NCI-H187 treated with DMSO at 0.1 percent for 48 hours (cell line): ENCODE results near the gene SLC7A6.

ENCODE experiments used
- DNase-seq: peaks from one replicate; lab custom pipeline; 2025; lab: John Stamatoyannopoulos, UW

SLC7A6 gene

GRCh38 chr16:68257251-68257905 is 6.9 kb upstream of the SLC7A6 start:
- no peak for DNase-seq

- DNase-seq, result no peak
These were observed 6.2 kb upstream of the SLC7A6 start for GRCh38 chr16:68257906-68258800.

- no peak for DNase-seq
These were observed 5.1 kb upstream of the SLC7A6 start for GRCh38 chr16:68259007-68259825.

GRCh38 chr16:68263559-68264127 is 683 bp upstream of the SLC7A6 start:
- no peak for DNase-seq

GRCh38 chr16:68265078-68265920 is 973 bp downstream of the SLC7A6 start:
- no peak for DNase-seq

DNA sequence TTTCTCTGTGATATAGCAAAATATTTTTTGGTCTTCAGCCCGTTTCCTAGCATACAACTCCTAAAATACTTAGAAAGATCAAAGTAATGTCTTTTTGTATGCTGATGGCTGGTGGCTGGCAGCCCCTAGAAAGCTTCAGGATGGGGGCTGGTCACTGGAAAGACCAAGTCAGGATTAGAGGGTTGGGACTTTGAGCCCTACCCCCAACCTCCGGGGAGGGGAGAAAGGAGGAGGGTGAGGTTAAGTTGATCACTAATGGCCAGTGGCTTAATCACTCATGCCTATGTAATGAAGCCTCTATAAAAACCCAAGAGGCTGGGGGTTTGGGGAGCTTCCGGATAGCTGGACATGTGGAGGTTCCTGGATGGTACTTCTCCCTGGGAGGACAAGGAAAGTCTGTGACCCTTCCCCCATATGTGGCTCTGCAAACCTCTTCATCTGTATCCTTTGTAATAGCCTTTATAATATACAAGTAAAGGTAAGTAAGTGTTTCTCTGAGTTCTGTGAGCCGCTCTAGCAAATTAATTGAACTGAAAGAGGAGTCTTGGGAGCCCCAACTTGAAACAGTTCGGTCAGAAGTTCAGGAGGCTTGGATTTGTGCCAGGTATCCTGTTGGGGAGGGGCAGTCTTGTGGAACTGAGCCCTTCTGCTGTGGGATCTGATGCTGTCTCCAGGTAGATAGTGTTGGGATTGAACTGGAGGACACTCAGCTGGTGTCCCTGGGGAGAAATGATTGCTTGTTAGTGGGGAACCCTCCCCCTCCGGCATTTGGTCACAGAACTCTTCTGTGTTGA is 3.5 kb downstream of the SLC7A6 start:
- DNase-seq, result no peak

- no peak for DNase-seq
These were observed 5.5 kb downstream of the SLC7A6 start for GRCh38 chr16:68269793-68270192.

DNA sequence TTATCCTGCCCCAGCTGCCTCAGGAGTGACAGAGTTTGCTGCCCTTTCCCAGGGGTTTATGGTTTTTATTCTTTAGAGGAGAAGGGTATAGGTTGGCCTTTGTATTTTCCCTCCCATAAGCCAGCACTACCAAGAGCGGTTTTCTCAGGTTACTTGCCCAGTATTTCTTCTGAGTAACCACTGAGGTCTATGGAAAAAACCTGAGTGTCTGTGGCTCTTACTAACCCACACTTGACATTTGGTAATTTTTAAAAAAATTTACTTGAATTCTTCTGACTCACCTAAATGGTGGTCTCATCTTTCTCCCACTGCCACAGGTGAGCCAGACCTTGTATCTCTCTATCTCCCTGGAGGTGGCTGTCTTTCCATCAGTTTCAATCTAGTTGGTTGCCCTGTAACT is 6.0 kb downstream of the SLC7A6 start:
- no peak for DNase-seq

DNA sequence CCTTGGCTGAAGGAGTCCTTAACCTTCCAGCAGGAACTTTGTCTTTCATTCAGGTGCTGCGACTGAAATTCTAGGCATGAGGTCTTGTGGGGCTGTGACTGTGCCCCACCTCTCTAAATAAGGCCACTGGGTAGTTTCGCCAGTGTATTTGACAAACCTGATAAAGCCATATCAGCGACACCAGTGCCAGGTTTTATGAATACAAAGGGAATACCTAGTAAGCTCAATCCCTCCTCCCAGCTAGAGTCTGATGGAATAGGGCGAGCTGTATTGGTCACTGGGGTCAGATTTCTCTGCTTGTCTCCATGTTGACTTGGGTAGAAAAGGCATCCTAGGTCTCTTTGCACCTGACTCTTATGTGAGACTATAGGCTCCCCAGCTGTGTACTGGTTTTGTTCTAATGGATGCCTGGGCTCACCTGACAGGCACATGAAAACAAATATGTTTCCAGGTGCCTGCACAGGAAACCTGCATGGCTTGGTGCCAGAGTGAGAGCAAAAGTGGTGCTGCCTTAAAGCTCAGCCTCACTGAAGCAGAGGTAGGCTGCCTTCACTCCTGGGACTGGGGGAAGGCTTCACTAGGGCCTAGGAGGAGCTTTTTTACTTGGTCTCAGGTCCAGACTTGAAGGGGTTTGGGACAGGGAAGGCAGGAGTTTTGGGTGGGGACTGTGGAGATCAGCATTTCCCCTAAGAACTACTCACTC is 8.3 kb downstream of the SLC7A6 start:
- DNase-seq, result no peak

DNA sequence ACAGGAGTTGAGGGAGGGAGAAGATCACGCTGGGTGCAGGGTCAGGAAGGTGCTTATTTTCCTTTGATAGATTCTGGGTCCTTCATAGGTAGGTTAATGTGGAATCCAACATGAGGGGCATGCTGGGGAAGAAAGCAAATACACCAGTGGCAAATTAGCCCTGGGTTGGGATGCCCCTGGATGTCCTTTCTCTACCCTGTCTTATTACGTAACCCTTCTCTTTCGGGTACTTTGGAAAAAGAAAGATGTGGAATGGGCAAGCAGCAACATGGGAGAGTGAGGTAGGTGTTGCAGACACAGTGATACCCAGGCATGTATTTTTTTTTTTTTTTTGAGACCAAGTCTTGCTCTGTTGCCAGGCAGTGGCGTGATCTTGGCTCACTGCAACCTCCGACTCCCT is 9.1 kb downstream of the SLC7A6 start:
- no peak for DNase-seq

- no peak for DNase-seq
These were observed 9.6 kb downstream of the SLC7A6 start for GRCh38 chr16:68273896-68274295.

DNA sequence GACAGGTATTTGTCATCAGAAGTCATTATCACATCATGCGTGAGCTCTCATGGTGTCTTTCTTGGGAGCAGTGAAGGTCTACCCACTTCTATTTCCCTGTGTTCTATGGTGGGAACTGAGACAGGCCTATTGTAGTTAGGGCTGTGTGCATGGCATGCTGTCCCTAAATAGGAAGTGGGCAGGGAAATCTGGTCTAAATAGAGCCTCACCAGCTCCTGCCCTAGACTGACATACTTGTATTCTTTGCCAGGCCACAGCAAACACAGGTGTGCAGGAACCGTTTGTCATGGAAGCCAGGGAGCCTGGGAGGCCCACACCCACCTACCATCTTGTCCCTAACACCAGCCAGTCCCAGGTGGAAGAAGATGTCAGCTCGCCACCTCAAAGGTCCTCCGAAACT is 10.1 kb downstream of the SLC7A6 start:
- no peak for DNase-seq

DNA sequence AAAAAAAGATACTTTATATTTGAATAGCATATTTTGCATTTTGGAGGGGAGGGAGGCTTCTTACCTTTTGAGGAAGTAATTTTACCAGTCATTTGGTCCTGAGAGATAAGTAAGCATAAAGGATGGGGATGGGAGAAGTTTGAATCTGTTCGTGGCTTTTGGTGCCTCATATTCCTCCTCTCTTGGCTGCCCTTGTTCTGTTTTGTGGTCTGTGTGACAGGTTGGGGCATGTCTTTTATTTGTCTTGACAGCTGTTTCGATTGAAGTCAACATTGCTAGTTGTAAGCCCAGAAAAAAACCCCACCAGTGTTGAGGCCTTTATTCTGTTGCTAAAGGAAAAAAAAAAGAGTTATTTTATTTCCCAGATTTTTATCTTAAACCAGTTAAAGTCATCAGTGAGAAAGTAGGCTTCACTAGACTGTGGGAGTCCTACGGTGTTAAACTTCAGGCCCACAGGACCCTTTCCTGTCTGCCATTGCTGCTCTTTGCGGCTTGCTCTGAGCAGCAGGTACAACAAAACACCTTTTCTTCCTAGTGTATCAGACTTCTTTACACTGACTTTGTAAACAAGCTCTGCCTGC is 11.4 kb downstream of the SLC7A6 start:
- DNase-seq, result no peak

GRCh38 chr16:68276223-68276622 is 11.9 kb downstream of the SLC7A6 start:
- no peak for DNase-seq

GRCh38 chr16:68279726-68280558 is 15.6 kb downstream of the SLC7A6 start:
- no peak for DNase-seq

DNA sequence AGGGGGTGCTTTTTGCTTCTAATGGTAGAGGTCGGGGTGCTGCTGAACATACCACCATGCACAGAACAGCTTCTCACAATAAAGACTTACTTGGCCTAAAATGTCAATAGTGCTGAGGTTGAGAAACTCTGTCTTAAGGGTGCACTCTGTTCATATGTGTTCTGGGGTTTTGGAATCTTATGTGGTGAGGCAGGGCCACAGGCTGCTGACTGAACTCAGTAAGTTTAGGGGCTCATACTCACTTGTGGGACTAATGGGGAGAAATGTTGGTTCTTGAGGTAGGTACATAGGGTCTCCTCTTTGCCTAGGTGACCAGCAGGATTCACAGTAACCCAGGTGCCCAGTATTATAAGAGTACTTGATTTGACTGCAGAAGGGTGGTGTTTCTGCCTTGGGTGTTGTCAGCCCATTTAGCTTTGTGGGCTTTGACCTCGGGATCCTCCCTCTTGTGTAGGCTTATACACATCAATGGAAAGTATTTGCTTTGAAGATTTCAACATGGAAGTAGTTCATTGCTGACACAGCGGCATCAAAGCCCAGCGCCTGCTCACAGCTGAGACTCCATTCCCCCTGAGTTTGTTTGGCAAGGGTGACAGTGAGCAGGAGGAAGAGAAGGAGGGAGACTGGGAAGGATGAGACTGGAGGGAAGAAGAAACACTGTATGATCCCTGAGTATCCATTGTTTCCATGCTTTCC is 17.2 kb downstream of the SLC7A6 start:
- DNase-seq, result no peak

DNA sequence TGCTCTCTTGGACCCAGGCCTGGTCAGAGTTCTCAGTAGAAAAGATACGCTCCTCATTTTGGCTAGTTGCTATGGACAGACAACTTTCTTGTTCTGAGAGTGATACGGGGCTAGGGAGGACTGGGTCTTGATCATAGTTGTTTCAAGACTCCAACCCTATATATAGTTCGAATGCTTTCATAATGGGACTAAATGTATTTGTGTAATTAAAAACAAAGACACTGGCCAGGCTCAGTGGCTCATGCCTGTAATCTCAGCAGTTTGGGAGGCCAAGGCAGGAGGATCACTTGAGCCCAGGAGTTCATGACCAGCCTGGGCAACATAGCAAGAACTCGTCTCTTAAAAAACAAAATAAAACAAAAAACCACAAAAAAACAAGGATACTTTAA is 17.7 kb downstream of the SLC7A6 start:
- no peak for DNase-seq

DNA sequence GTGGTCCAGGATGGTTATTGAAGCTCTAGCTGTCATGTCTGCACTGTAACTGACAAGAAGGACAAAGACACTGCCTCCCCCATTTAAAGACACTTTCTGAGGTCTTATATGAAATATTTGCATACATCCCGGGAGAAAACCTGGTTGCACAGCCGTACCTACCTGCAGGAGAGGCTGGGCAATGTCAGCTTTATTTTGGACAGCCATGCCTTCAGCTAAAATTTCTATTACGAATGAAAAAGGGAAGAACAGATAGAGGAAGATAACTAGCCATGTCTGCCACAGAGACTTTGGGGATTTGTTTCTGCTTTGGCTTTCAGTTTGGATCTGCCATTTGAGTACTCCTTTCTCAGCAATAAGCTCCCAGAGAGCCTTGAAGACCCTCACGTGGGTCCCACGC is 19.0 kb downstream of the SLC7A6 start:
- no peak for DNase-seq
